Right atrium auricular region (tissue), 2 donors: Measurements from ENCODE around the gene OTUB1. TPM values are rescaled to one million over a fixed set of nuclear protein-coding genes. Genes with fewer than 3 reads are reported as not detected.

Experiments used
- DNase-seq: peaks from one replicate; pipeline ENCODE4 v3.0.0-alpha.2; 2019; ENCODE audit warnings: low spot score
- H3K27ac ChIP-seq, 2 donors: fragments of 200-600 bp; sonication (generic); 1 replicate in 1 of 2; 2 replicates in 1 of 2; pipeline ENCODE4 v1.5.1; 2016 to 2019
- H3K27me3 ChIP-seq, 2 donors: fragments of 200-600 bp; sonication (generic); one replicate each; pipeline versions ENCODE4 v1.5.1 to v1.6.0; 2017 to 2019
- H3K36me3 ChIP-seq: fragments of 200-600 bp; sonication (generic); one replicate; pipeline ENCODE4 v1.5.1; 2016
- H3K4me1 ChIP-seq, 2 donors: fragments of 200-600 bp; sonication (generic); one replicate each; pipeline versions ENCODE4 v1.5.1 to v1.6.0; 2017 to 2019
- H3K4me3 ChIP-seq, 2 donors: fragments of 200-600 bp; sonication (generic); 1 replicate in 1 of 2; 2 replicates in 1 of 2; pipeline ENCODE4 v1.5.1; 2017 to 2019; ENCODE audit warnings: mild to moderate bottlenecking in 1 of 2, moderate library complexity in 1 of 2
- H3K9me3 ChIP-seq, 2 donors: fragments of 200-600 bp; sonication (generic); one replicate each; pipeline ENCODE4 v1.5.1; 2019
- total RNA-seq, 2 donors: library from RNA; depleted of rRNA; stranded (reverse); fragments of >200 nt; gene quantifications; one replicate each; pipeline ENCODE4 v1.1.0, GENCODE V29; 2016
- TF ChIP-seq, protein P1 (sequence below), 2 donors: fragments of 200-600 bp; sonication (generic); IDR thresholded peaks; one replicate each; pipeline ENCODE4 v1.5.1; 2019; ENCODE audit warnings: antibody characterized with exemption in 2 of 2

The OTUB1 gene
- total RNA-seq, 2 donors from 2014 or later = 55.9 to 57.1 TPM

DNA sequence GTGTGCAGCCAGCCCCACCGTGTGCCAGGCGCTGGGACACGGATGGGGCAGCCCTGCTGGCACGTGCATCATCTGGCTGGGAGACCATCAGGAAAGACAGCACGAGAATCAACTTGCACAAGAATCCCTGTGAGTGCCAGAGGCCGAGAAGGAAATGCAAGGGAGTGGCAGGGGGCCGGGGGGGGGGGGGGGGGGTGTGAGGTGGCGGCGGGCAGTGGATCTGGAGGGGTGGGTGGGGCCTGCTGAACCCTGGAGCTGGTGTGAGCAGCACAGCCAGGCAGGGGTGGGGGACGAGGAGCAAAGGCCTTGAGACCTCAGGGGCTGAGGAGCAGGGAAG is 35.5 kb downstream of the OTUB1 start:
- peaks cover 0 to 32% of the 10 kb centered on the region in 2 donors for H3K4me1 ChIP-seq
- no peak for DNase-seq
- no peak overlapping the region for H3K4me3 ChIP-seq
- TF ChIP-seq, protein P1, sequence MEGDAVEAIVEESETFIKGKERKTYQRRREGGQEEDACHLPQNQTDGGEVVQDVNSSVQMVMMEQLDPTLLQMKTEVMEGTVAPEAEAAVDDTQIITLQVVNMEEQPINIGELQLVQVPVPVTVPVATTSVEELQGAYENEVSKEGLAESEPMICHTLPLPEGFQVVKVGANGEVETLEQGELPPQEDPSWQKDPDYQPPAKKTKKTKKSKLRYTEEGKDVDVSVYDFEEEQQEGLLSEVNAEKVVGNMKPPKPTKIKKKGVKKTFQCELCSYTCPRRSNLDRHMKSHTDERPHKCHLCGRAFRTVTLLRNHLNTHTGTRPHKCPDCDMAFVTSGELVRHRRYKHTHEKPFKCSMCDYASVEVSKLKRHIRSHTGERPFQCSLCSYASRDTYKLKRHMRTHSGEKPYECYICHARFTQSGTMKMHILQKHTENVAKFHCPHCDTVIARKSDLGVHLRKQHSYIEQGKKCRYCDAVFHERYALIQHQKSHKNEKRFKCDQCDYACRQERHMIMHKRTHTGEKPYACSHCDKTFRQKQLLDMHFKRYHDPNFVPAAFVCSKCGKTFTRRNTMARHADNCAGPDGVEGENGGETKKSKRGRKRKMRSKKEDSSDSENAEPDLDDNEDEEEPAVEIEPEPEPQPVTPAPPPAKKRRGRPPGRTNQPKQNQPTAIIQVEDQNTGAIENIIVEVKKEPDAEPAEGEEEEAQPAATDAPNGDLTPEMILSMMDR (IDR thresholded peaks at IDR 0.05) = no peak
- no peaks in the 10 kb centered on the region for H3K36me3 ChIP-seq
- no peaks in the 10 kb centered on the region for H3K27me3 ChIP-seq
- no peaks in the 10 kb centered on the region for H3K9me3 ChIP-seq
- H3K27ac ChIP-seq = peak overlapping the region; percentile 6 to 45

DNA sequence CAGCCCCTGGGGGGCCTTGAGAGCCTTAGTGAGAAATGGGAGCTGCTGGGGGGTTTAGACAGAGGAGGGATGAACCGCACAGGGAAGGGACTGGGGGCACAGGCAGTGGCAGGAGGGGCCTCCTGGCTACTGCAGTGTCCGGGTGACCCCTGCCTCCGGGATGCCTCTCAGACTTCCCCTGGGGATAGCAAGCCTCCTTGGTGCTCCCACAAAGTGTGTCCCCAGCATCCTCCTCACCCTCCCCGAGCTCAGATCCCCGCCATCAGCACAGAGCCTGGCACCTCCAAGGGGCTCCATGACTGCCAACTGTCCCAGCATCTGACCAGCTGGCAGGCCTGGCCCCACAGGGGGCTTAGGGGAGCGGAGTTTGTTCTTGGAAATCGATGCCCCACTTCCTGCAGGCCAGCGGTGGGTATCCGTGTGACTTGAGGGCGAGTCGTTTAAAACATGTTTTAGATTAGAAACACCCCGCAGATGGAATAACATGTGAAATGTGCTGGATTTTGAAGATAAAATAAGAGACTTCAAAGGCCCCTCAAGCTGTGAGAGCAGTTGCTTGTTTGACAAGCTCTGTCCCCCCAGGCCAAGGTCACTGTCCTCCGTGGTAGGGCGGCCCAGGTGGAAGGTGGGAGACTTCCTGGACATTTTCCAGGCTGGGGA is 36.0 kb downstream of the OTUB1 start:
- TF ChIP-seq, protein P1 (IDR thresholded peaks at IDR 0.05) = no peak
- H3K4me3 ChIP-seq = no peak overlapping the region

DNA sequence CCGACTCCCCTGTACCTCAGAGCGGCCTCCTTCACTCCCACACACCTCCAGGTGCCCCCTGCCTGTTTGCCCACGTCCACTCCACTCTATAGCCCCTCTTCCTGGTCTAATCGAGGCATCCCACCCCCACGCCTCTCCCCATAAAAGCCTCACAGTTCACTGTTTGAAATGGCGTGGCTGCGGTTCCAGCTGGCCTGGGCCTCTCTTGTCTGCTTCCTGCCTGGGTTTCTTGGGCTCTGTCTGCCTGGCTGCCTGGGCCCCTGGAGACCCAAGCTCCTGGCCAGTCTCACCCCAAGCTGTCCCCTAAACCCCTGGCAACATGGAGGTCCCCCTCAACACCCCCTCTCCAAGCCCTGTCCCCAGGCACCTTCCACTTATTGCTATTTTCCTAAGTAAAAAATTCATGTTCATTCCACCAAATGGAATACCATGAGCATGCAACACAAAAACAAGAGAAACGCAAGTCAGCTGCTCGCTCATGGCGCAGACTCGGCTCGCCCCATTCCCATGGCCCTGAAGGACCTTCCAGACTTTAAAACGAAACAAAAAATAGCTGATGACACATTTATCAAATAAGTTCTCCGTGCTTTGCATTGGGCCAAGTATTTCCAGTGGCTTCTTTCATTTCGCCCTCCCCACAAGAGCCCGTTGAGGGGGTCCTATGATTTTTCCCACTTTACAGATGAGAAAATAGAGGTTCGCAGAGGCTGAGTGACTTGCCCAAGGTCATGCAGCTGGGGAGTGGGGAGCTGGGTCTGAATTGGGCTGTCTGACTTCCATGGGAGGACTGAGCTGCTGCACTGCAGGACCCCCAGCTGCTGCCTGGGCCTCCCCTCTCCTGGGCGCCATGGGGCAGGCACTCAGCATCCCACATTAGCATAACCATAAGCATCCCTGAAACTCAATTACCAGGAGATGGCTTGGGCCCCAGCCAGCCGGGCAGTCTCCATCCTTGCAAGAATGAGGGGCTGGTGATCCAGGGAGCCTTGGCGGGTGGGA is 37.8 kb downstream of the OTUB1 start:
- peak overlapping the region; percentile 10 to 47 for H3K27ac ChIP-seq
- no peak overlapping the region for H3K4me3 ChIP-seq
- TF ChIP-seq, protein P1 (IDR thresholded peaks at IDR 0.05) = no peak
- H3K27me3 ChIP-seq = no peaks in the 10 kb centered on the region
- H3K4me1 ChIP-seq = peaks cover 0 to 29% of the 10 kb centered on the region in 2 donors
- H3K9me3 ChIP-seq = no peaks in the 10 kb centered on the region
- H3K36me3 ChIP-seq = no peaks in the 10 kb centered on the region
- no peak for DNase-seq

More for the DNA sequence above, 36.0 kb downstream of the OTUB1 start:
- Histone ChIP-seq H3K27ac (peak overlapping the region in 1 of 2 donors; percentile 22), H3K9me3 (no peaks in the 10 kb centered on the region), H3K27me3 (no peaks in the 10 kb centered on the region), H3K36me3 (no peaks in the 10 kb centered on the region), H3K4me1 (peaks cover 0 to 32% of the 10 kb centered on the region in 2 donors)
- DNase-seq = no peak

DNA sequence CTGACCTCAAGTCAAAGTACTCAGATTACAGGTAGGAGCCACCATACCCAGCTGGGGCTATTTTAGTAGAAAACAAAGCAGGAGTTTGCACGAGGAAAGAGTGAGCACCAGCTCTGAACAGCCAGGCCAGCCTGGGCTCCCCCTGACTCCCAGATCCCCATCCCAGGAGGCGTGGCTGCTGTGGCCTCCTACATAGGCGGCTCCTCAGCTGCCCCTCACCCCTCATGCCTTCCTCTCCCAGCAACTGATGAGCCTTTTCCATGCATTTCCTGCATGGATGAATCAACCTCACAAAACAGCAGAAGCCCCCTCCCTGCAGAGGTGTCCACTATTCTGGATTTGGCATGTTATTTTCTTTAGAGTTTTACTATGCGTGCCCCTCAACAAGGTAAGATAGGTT is 39.0 kb downstream of the OTUB1 start:
- TF ChIP-seq, protein P1 (IDR thresholded peaks at IDR 0.05) = no peak
- Histone ChIP-seq H3K27ac (no peak overlapping the region), H3K4me3 (no peak overlapping the region), H3K36me3 (no peaks in the 10 kb centered on the region), H3K9me3 (no peaks in the 10 kb centered on the region), H3K27me3 (no peaks in the 10 kb centered on the region), H3K4me1 (peaks cover 0 to 21% of the 10 kb centered on the region in 2 donors)
- DNase-seq = no peak

DNA sequence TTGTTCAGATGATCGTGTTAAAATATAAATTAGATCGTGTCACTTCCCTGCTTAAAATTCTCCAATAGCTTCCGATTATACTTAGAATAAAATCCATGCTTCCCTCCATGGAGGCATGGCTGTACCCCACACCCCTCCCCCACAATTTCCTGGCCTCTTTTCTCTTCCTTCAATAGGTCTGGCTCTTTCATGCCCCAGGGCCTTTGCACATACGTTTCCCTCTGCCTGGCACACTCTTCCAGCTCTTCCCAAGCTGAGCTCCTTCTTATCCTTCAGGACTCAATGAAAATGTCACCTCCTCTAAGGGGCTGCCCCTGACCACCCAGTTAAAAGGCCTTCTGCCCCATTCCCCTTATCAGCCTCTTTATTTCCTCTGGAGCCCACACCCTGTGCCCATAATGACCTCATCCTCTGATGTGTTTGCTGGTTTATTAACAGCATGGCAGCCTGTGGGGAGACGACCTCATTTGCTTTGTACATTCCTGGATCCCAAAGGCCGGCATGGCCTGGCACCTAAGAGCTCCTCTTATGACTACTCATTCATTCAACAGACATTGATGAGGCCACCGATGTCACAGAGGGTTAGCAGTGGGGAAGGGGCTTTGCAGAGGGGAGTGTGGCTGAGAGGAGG is 40.5 kb downstream of the OTUB1 start:
- Histone ChIP-seq H3K4me1 (peaks cover 0 to 14% of the 10 kb centered on the region in 2 donors), H3K4me3 (no peak overlapping the region), H3K27me3 (no peaks in the 10 kb centered on the region), H3K9me3 (no peaks in the 10 kb centered on the region), H3K36me3 (no peaks in the 10 kb centered on the region), H3K27ac (no peak overlapping the region)
- TF ChIP-seq, protein P1 (IDR thresholded peaks at IDR 0.05) = no peak
- DNase-seq = no peak
